Adrenal gland (tissue), 5 donors: Measurements from ENCODE around the gene LHPP.

ENCODE experiments used
- CTCF ChIP-seq, 6 experiments: fragments of 450-650 bp in 4 of 6; fragments of 200-600 bp in 2 of 6; sonication (generic) in 1 of 6; IDR thresholded peaks; 1 replicate in 5 of 6; 2 replicates in 1 of 6; pipeline versions ENCODE4 v1.5.1 to v1.8.0; 2016 to 2021; ENCODE audit warnings: antibody characterized with exemption in 6 of 6, mild to moderate bottlenecking in 2 of 6, moderate library complexity in 1 of 6
- POLR2A ChIP-seq, 2 donors: fragments of 450-650 bp; IDR thresholded peaks; one replicate each; pipeline ENCODE4 v1.6.1; 2017; ENCODE audit warnings: antibody characterized with exemption in 2 of 2, mild to moderate bottlenecking in 2 of 2, moderate library complexity in 1 of 2
- donor health status: DM: no; HTN: no; CAD: no.

GRCh38 chr10:124642088-124642710 lies 180.6 kb downstream of the LHPP start:
- no peak for TF ChIP-seq CTCF (IDR thresholded peaks at IDR 0.05)
- no peak for TF ChIP-seq POLR2A (IDR thresholded peaks at IDR 0.05)
